ENCODE data around the gene PAPPA2.

DNA sequence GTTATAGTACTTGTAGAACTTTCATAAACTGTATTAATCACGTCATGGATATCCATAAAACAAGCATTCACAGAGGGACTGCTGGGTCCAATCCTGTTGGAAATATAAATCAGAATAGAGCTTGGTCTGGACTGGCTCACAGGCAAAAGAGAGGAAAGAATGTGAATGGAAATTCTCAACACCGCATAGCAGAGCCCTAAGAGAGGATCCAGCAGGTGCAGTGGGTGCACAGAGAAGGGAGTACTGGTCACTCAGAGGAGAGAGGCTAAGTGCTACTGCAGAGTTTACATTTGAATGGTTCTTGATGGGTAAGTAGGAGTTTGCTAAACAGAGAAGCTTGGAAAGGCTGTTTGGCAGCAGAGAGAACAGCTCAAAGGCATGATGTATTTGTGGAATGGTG is 231.7 kb downstream of the PAPPA2 start:
- TF ChIP-seq POLR2A (IDR thresholded peaks at IDR 0.05; ENCODE audit: low read depth, low read length) (no peak), TAF1 (IDR thresholded peaks at IDR 0.05; ENCODE audit: borderline replicate concordance, low read depth, low read length) (no peak)
